ENCODE data around the gene CCL21. TPM values are rescaled to one million over a fixed set of nuclear protein-coding genes. Genes with fewer than 3 reads are reported as not detected.

CCL21 gene
- total and polyA plus RNA-seq, 12 donors = 1.3 to 44.5 (median 17.9) TPM

DNA sequence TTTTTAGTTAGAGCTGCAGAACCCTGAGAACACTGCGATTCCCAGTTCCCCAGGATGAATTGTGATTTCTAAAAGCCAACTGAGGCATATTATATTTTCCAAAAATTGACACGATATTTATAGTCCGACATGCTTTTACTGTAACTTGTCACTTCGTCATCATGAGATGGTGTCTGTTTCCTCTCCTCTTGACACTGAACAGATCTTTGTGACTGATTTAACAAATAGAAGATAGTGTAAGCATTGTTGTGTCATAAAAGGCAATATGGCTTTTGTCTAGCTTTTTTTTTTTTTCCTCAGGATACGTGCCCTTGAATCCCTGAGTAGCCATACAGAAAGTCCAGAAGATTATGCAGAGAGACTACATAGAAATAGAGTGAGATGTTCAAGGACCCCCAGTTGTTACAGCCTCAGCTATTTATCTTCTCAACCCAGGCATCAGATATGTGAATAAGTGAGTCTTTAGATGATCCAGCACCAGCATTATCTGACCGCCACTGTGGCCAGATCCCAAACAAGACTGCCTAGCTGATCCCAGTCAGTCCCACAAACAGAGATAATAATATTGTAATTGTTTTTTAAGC, 27.8 kb upstream of the CCL21 start:
- H3K4me1 ChIP-seq = no peaks in the 10 kb centered on the region
- no peaks in the 10 kb centered on the region for H3K27me3 ChIP-seq
- no peak overlapping the region for H3K27ac ChIP-seq
- no peaks in the 10 kb centered on the region for H3K36me3 ChIP-seq
- H3K9me3 ChIP-seq = no peaks in the 10 kb centered on the region
- ATAC-seq (no peak), DNase-seq (no peak)
- WGBS, 2 donors = 36 to 38% methylated on average over 6 of the region's 6 CpGs
- TF ChIP-seq, protein P1, sequence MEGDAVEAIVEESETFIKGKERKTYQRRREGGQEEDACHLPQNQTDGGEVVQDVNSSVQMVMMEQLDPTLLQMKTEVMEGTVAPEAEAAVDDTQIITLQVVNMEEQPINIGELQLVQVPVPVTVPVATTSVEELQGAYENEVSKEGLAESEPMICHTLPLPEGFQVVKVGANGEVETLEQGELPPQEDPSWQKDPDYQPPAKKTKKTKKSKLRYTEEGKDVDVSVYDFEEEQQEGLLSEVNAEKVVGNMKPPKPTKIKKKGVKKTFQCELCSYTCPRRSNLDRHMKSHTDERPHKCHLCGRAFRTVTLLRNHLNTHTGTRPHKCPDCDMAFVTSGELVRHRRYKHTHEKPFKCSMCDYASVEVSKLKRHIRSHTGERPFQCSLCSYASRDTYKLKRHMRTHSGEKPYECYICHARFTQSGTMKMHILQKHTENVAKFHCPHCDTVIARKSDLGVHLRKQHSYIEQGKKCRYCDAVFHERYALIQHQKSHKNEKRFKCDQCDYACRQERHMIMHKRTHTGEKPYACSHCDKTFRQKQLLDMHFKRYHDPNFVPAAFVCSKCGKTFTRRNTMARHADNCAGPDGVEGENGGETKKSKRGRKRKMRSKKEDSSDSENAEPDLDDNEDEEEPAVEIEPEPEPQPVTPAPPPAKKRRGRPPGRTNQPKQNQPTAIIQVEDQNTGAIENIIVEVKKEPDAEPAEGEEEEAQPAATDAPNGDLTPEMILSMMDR (IDR thresholded peaks at IDR 0.05) = no peak
- no peak overlapping the region for H3K4me3 ChIP-seq
- intact Hi-C loops (cut with DNase I) = no loop called here

DNA sequence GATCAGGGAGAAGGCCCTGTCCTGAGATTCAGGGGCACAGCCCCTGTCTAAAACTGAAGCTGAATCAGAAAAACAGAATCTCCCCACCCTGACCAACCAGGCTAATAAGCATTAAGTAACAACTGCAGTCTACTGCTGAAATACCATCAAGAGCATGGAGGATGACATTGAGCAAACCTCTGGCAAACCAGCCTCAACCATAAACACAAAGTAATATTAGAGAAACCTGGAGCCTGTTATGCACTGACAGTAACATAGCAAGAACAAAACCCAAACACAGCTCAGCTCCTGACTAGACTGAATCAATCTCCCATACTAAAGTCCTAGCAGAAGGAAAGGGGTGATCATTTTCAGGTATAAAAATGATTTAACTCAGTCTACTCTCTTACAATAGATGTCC, 24.8 kb upstream of the CCL21 start:
- intact Hi-C loops (cut with DNase I) = no loop called here
- DNase-seq (no peak), ATAC-seq (no peak)
- TF ChIP-seq, protein P1 (IDR thresholded peaks at IDR 0.05) = no peak
- Histone ChIP-seq H3K9me3 (no peaks in the 10 kb centered on the region), H3K4me1 (no peaks in the 10 kb centered on the region), H3K4me3 (no peak overlapping the region), H3K27me3 (no peaks in the 10 kb centered on the region), H3K36me3 (no peaks in the 10 kb centered on the region), H3K27ac (no peak overlapping the region)

GRCh38 chr9:34732886-34733285, 22.9 kb upstream of the CCL21 start:
- DNase-seq (no peak), ATAC-seq (no peak)
- no peaks in the 10 kb centered on the region for H3K4me1 ChIP-seq
- no peaks in the 10 kb centered on the region for H3K36me3 ChIP-seq
- H3K27ac ChIP-seq = no peak overlapping the region
- no peaks in the 10 kb centered on the region for H3K9me3 ChIP-seq
- intact Hi-C loops (cut with DNase I) = no loop called here
- TF ChIP-seq, protein P1 (IDR thresholded peaks at IDR 0.05) = no peak
- no peak overlapping the region for H3K4me3 ChIP-seq
- WGBS, 2 donors = 83 to 91% methylated on average over 2 of the region's 2 CpGs
- no peaks in the 10 kb centered on the region for H3K27me3 ChIP-seq

- Histone ChIP-seq H3K27me3 (no peaks in the 10 kb centered on the region), H3K4me3 (no peak overlapping the region), H3K9me3 (no peaks in the 10 kb centered on the region), H3K4me1 (no peaks in the 10 kb centered on the region), H3K27ac (no peak overlapping the region), H3K36me3 (no peaks in the 10 kb centered on the region)
- 81 to 90% methylated on average over 1 of the region's 1 CpG for WGBS, 2 donors
- TF ChIP-seq, protein P1 (IDR thresholded peaks at IDR 0.05) = no peak
- DNase-seq (no peak), ATAC-seq (no peak)
- intact Hi-C loops (cut with DNase I) = no loop called here
Measured at GRCh38 chr9:34732478-34732877, 22.5 kb upstream of the CCL21 start.
